ENCODE results near the gene CCDC57.
"Not testable (repeated sequence)": the region's sequence is repeated elsewhere in the genome, so short reads cannot be mapped to it uniquely, and the experiment has no call there.

Gene CCDC57

GRCh38 chr17:82200743-82201497, 11.7 kb downstream of the CCDC57 start:
- peak; percentile 42 to 51 for DNase-seq

DNA sequence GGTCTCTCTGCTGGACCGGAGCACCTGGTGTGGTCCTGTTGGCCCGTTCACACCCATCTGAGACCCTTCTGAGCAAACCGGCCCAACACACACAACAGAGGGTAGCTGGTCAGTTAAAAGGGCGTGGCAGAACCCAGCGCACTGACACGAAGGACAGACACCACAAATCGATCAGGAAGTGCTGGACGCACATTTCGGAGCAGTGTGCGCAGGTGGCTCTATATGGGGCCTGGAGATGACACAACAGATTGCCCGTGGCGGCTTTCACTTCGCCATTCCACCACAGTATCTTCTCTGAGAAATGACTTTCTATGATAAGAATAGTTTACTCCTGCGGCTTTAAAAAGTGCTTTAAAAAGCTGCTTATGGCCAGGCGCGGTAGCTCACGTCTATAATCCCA, 12.5 kb downstream of the CCDC57 start:
- DNase-seq = no peak

DNA sequence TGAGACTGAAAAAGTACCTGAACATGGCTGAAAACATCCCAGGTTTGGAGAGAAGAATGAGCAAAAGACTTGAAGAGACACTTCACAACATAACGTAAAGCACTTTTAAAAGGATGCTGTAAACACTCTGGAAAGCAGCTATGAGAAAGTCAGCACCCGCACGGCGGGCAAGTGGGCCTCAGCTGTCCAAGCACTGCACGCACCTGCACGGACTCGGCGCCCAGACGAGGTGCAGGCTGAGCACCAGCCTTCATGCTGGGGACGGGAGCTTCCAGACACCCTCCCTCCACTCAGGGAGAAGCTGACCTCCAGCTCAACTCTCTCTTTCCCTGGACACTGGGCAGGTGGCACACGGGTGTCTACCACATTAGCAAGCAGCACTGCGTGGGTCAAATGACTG, 13.1 kb downstream of the CCDC57 start:
- DNase-seq = no peak

- DNase-seq = no peak
Measured at GRCh38 chr17:82198092-82198491, 14.6 kb downstream of the CCDC57 start.

DNA sequence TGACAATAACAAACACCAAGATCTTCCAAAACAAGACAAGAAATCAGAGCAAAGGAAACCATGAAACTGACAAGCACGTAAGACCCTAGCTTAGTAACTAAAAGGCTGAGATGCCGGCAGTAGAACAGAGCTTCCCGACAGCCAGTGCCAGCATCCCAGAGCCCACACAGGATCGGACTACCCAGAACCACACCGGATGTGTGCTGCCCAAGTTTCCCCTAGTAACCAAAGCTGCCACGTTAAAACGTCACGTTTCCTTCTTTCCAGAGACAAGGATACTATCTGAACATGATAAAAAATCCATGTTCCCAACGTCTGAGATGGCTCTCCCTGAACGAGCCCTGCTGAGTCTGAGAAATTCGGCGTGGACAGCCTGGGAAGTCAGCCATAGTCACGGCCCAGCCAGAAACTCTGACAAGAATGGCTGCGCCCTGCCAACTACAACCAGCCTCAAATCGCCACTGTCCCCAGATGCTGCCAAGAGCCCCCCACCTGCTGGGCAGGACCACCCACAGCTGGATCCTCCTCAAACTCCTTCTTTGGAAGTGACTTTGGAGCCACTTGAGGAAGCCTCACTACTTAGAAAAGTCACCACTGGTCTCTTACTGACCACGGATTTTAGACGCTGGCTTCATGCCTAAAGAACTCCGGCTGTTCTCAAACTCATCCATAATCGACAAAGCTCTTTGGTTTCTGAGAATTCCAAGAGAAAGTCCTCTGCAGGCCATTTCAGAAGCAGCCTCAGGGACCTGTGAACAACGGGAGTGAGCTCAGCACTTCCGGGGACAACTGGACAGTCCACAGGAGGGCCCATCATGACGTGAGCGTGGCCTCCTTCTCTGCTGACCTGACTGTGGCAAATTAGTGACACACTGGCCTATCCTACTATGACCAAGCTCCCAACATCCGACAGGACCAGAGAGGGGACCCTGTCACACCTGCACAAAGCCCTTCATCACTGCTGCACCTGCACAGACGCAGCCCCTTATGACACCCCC, 16.7 kb downstream of the CCDC57 start:
- no peak for DNase-seq

GRCh38 chr17:82194765-82195164, 17.9 kb downstream of the CCDC57 start:
- no peak for DNase-seq

DNA sequence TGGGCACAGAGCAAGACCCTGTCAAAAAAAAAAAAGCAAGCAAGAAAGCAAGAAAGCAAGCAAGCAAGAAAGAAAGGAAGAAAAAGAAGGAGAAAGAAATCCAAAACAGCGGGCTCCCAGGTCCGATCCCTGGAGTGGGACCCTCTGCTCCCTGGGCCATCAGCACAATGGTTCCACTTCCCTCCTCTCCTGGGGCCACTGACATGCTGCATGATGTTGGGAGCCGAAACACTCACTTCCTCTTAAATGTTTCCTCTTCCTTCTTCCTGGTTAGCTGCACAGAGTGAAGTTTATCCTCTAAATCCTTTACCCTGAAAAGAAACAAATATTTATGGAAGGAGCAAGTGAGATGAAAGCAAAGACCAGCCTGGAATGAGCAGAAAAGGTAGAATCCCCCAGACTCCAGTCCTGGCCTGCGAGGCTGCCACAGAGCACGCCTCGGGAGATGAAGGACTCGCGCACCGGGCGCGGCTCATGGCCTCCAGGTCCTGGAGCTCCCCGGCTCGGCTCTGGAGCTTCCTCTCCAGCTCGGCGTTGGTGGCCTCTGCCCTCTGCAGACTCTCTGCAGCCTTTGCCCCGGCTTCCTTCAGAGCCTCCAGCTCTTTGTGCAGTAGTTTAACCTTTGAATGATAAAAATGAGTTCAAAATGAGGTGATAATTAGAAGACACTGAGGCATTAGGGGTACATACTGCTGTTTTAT, 19.0 kb downstream of the CCDC57 start:
- no peak for DNase-seq

- DNase-seq = not testable (repeated sequence)
Measured at GRCh38 chr17:82193050-82193449, 19.6 kb downstream of the CCDC57 start.

GRCh38 chr17:82188001-82188961, 24.4 kb downstream of the CCDC57 start:
- no peak for DNase-seq

DNA sequence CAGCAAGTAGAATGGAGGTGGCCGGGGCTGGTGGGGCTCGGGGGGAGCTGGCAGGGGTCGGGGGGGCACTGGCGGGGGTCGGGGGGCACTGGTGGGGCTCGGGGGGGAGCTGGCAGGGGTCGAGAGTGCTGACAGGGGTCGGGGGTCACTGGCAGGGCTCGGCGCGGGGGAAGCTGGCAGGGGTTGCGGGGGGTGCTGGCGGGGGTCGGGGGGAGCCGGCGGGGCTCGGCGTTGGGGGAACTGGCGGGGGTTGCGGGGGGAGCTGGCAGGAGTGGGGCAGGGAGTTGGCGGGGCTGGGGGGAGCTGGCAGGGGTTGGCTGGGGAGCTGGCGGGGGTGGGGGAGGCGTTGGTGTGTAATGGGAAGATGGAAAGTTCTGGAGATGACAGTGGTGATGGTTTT, 25.1 kb downstream of the CCDC57 start:
- no peak for DNase-seq

- no peak for DNase-seq
Measured at GRCh38 chr17:82186221-82186620, 26.4 kb downstream of the CCDC57 start.

- no peak for DNase-seq
Measured at GRCh38 chr17:82184761-82185160, 27.9 kb downstream of the CCDC57 start.

GRCh38 chr17:82180776-82181528, 31.7 kb downstream of the CCDC57 start:
- no peak for DNase-seq

DNA sequence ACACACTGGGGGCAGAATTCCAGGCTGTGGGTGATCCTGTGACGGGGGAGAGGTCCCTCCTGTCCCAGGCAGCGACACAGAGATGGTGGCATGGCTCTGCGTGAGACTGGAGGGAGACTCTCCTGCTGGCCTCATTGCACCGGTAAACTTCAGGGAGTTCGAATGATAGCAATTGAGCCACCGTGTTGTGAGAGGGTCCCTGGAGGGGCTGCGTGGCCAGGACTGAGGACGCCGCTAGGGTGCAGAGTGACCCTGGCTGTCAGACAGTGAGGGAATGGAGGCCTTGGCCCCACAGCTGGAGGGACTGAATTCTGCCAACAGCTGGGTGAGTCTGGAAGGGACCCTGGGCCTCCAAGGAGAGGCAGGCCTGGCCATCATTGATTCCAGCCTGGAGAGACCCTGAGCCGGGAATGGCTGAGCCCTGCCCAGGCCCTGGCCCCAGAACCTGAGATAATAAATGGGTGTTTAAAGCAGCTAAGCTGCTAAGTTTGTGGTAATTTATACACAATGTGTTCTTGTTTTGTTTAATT, 32.6 kb downstream of the CCDC57 start:
- DNase-seq = no peak

DNA sequence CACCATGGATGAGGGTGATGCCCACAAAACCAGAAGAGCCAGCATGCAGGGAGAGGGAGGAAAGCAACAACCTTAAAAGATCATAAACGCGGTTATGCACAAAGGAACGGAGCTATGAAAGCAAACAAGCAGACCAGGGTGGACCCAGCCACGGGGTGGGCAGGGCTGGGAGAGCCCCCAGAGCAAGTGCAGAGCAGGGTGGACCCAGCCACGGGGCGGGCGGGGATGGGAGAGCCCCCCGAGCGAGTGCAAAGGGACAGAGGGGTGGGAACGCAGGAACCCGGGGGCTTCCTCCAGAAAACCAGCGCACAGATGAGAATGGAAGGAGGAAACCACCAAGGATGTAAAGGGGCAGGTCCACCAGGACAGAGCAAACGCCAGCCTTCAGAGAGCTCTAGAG, 33.2 kb downstream of the CCDC57 start:
- no peak for DNase-seq

- no peak for DNase-seq
Measured at GRCh38 chr17:82178499-82179261, 34.0 kb downstream of the CCDC57 start.

GRCh38 chr17:82177761-82178498, 34.7 kb downstream of the CCDC57 start:
- DNase-seq = no peak

DNA sequence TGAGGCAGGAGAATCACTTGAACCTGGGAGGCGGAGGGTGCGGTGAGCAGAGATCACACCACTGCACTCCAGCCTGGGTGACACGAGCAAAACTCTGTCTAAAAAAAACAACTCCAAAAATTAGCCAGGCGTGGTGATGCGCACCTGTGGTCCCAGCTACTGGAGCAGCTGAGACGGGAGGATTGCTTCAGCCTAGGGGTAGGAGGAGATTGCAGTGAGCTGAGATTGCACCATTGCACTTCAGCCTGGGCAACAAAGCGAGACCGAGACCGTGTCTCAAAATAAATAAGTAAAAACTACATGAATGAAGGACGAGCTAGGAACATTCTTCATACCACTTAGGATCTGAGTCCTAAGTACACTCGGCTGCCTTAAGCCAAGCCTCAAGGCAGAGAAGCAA, 35.4 kb downstream of the CCDC57 start:
- no peak for DNase-seq

DNA sequence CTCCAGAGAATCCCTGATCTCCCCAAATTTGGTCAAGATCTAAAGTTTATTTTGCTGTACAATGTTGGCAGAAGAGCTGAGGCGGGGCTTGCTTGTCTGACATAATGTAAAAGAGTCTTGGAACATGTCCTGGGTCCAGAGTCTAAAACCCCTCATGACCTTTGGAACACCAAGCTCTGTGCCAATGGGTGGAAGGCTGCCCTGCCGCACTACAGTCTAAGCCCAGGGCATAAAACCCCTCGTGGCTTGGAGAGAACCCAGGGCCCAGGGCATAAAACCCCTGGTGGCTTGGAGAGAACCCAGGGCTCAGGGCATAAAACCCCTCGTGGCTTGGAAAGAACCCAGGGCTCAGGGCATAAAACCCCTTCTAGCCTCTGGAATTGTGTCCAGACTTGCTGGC, 36.7 kb downstream of the CCDC57 start:
- no peak for DNase-seq

- no peak for DNase-seq
Measured at GRCh38 chr17:82175201-82175600, 37.4 kb downstream of the CCDC57 start.

Measured in activated CD4-positive, alpha-beta T cell treated with anti-CD3 and anti-CD28 coated beads for 4 hours (primary cell).